ENCODE measurements around the gene TRMT112.

TRMT112 gene

GRCh38 chr11:64349404-64349803 lies 32.0 kb upstream of the TRMT112 start:
- DNase-seq, result no peak

- no peak for DNase-seq
These were observed 31.6 kb upstream of the TRMT112 start for GRCh38 chr11:64349025-64349387.

- no peak for DNase-seq
These were observed 31.1 kb upstream of the TRMT112 start for GRCh38 chr11:64348383-64349024.

GRCh38 chr11:64347193-64347867 lies 30.0 kb upstream of the TRMT112 start:
- no peak for DNase-seq

- DNase-seq, result no peak
These were observed 27.4 kb upstream of the TRMT112 start for GRCh38 chr11:64344787-64345186.

- no peak for DNase-seq
These were observed 26.6 kb upstream of the TRMT112 start for GRCh38 chr11:64343767-64344559.

GRCh38 chr11:64342869-64343745 lies 25.7 kb upstream of the TRMT112 start:
- peak in 1 of 5 experiments; percentile 37 for DNase-seq

- DNase-seq, result peak; percentile 77 to 93 (median 84)
These were observed 24.8 kb upstream of the TRMT112 start for GRCh38 chr11:64341851-64342791.

- no peak for DNase-seq
These were observed 24.1 kb upstream of the TRMT112 start for GRCh38 chr11:64341429-64341828.

- peak; percentile 58 to 73 (median 65) for DNase-seq
These were observed 23.4 kb upstream of the TRMT112 start for GRCh38 chr11:64340671-64341335.

GRCh38 chr11:64339754-64340408 lies 22.5 kb upstream of the TRMT112 start, which contains the start of gene CCDC88B:
TSS of gene CCDC88B (plus strand) at chr11:64340204. CDS start at chr11:64340267, 63 bp downstream.
- DNase-seq, result peak; percentile 67 to 94 (median 82)

GRCh38 chr11:64339286-64339685 lies 21.9 kb upstream of the TRMT112 start:
- DNase-seq, result no peak

- DNase-seq, result no peak
These were observed 21.4 kb upstream of the TRMT112 start for GRCh38 chr11:64338716-64339115.

GRCh38 chr11:64337538-64338249 lies 20.3 kb upstream of the TRMT112 start:
- no peak for DNase-seq

- DNase-seq, result no peak
These were observed 17.7 kb upstream of the TRMT112 start for GRCh38 chr11:64334764-64335735.

- no peak for DNase-seq
These were observed 16.2 kb upstream of the TRMT112 start for GRCh38 chr11:64333556-64333955.

- DNase-seq, result peak; percentile 23 to 86 (median 50)
These were observed 14.4 kb upstream of the TRMT112 start for GRCh38 chr11:64331569-64332371.
